HepG2 (cell line): ENCODE results near the gene HOXC11. TPM values are rescaled to one million over a fixed set of nuclear protein-coding genes. Genes with fewer than 3 reads are reported as not detected.

Source experiments
- ATAC-seq: fragments of 200-7000 bp; cut with Tn5 transposase; 3 replicates; pipeline ENCODE4 v1.9.1; 2020; ENCODE audit warnings: mild to moderate bottlenecking, moderate library complexity
- BruUV-seq: library from RNA; stranded (reverse); fragments of 400-500 nt; replicated peaks from 2 replicates; lab custom pipeline; 2021; lab: Mats Ljungman, UMichigan
- CTCF ChIA-PET: fragments of 300-600 bp; formaldehyde crosslinking; extraction: SDS; loops from one replicate; lab custom pipeline; 2021; ENCODE audit warnings: low total read pairs, inconsistent platforms, low intra/inter-chr PET ratio; lab: Yijun Ruan, JAX
- POLR2A ChIA-PET: fragments of 350-600 bp; sonication (Branson Sonifier 250); formaldehyde crosslinking; loops from one replicate; lab custom pipeline; 2020; ENCODE audit warnings: antibody characterized with exemption, inconsistent platforms; lab: Yijun Ruan, JAX
- DNase-seq: peaks from one replicate; pipeline ENCODE4 v3.0.0-alpha.2; 2015; ENCODE audit warnings: low spot score
- FAIRE-seq: peaks from 3 replicates; lab custom pipeline; 2011; peaks lifted over from hg19 to GRCh38; lab: Jason Lieb, UNC
- H2AFZ ChIP-seq: one replicate; pipeline ENCODE4 v1.6.1; 2011; ENCODE audit warnings: low read length, inconsistent platforms
- H3K27ac ChIP-seq: fragments of 300-600 bp; 3 replicates; pipeline ENCODE4 v1.8.0; 2011; ENCODE audit warnings: mixed run types, mild to moderate bottlenecking, mixed read lengths, low read length, inconsistent platforms; ENCODE audit not compliant: insufficient read depth; ENCODE audit errors: extremely low read length
- H3K27me3 ChIP-seq, 2 experiments: fragments of 200-600 bp in 1 of 2; 2 replicates in 1 of 2; 3 replicates in 1 of 2; pipeline versions ENCODE4 v1.6.0 to v1.8.0; 2011; ENCODE audit warnings: low read length in 2 of 2, mild to moderate bottlenecking in 2 of 2, moderate library complexity in 2 of 2, inconsistent platforms in 1 of 2; ENCODE audit not compliant: insufficient read depth in 2 of 2, control insufficient read depth in 1 of 2
- H3K36me3 ChIP-seq, 2 experiments: fragments of 200-600 bp in 1 of 2; replicated peaks in 1 of 2; 2 replicates in 1 of 2; 3 replicates in 1 of 2; pipeline versions ENCODE4 v1.5.1 to v1.8.0; 2011; ENCODE audit warnings: low read length in 2 of 2, inconsistent platforms in 1 of 2; ENCODE audit not compliant: insufficient read depth in 2 of 2, control insufficient read depth in 1 of 2
- H3K4me1 ChIP-seq: 2 replicates; pipeline ENCODE4 v1.5.1; 2012; ENCODE audit warnings: low read length, inconsistent platforms; ENCODE audit not compliant: insufficient read depth
- H3K4me2 ChIP-seq: 2 replicates; pipeline ENCODE4 v1.6.0; 2011; ENCODE audit warnings: low read depth, low read length, inconsistent platforms
- H3K4me3 ChIP-seq, 3 experiments: fragments of 200-600 bp in 1 of 3; sonication (generic), shearing (Covaris generic) in 1 of 3; replicated peaks in 1 of 3; 2 replicates each; pipeline ENCODE4 v1.5.1; 2011 to 2016; ENCODE audit warnings: low read length in 3 of 3, inconsistent platforms in 2 of 3, low read depth in 2 of 3, mild to moderate bottlenecking in 2 of 3, control low read depth in 1 of 3, mixed read lengths in 1 of 3; ENCODE audit not compliant: insufficient read depth in 1 of 3
- H3K79me2 ChIP-seq: one replicate; pipeline ENCODE4 v1.6.1; 2011; ENCODE audit warnings: low read length, inconsistent platforms; ENCODE audit not compliant: insufficient read depth
- H3K9ac ChIP-seq: 2 replicates; pipeline ENCODE4 v1.6.0; 2011; ENCODE audit warnings: mild to moderate bottlenecking, low read depth, low read length, inconsistent platforms; ENCODE audit not compliant: insufficient read depth
- H3K9me3 ChIP-seq: 2 replicates; pipeline ENCODE4 v1.5.1; 2012; ENCODE audit warnings: mild to moderate bottlenecking, low read length
- H4K20me1 ChIP-seq: 2 replicates; pipeline ENCODE4 v1.6.0; 2011; ENCODE audit warnings: inconsistent platforms, mild to moderate bottlenecking, low read length, moderate library complexity; ENCODE audit not compliant: insufficient read depth
- FOXA1 ChIP-seq, 2 experiments: fragments of 450-650 bp in 1 of 2; sonication (generic) in 1 of 2; formaldehyde crosslinking in 1 of 2; IDR thresholded peaks; 2 replicates each; pipeline versions ENCODE4 v1.4.0 to v1.6.1; 2016 to 2020; ENCODE audit warnings: missing genetic modification reagents in 1 of 2
- FOXP1 ChIP-seq, 2 experiments: fragments of 450-650 bp in 1 of 2; IDR thresholded peaks; 2 replicates each; pipeline ENCODE4 v1.6.1; 2017 to 2018; ENCODE audit warnings: antibody characterized with exemption in 1 of 2
- RAD51 ChIP-seq: fragments of 450-650 bp; IDR thresholded peaks from 2 replicates; pipeline ENCODE4 v1.6.1; 2016; ENCODE audit warnings: borderline replicate concordance
- WGBS: methylation state at CpG from one replicate; pipeline ENCODE4 v1.1.6; 2017; ENCODE audit warnings: low lambda C conversion rate; 5-methylcytosine and 5-hydroxymethylcytosine counted together
- in situ Hi-C: cut with HindIII; loops from 2 replicates; pipeline ENCODE4 v1.10.0; 2017; ENCODE audit warnings: low pct_unique_long_range_greater_than_20kb; ENCODE audit not compliant: extremely low pct_ligation_motif_present
- intact Hi-C: fragments of 100-400 bp; cut with micrococcal nuclease; formaldehyde crosslinking; loops from one replicate; pipeline ENCODE4 v1.10.0; 2022; ENCODE audit not compliant: unreplicated experiment
- polyA plus RNA-seq, 8 experiments: library from polyadenylated mRNA; depleted of rRNA in 3 of 8; stranded (reverse) in 7 of 8; unstranded in 1 of 8; fragments of >200 nt; fragmentation: Illumina TruSeq in 4 of 8; extraction: Trizol in 4 of 8; gene quantifications; 2 replicates each; pipeline versions ENCODE4 v1.2.1 to v1.2.3, GENCODE V29; 2011 to 2016; ENCODE audit warnings: low read depth in 4 of 8, missing spikeins in 1 of 8, mixed read lengths in 1 of 8; ENCODE audit not compliant: insufficient read depth in 1 of 8
- total RNA-seq, 5 experiments: library from RNA; depleted of rRNA; stranded (reverse); fragments of >200 nt; fragmentation: Illumina TruSeq; extraction: Trizol; gene quantifications; 2 replicates each; pipeline ENCODE4 v1.2.3, GENCODE V29; 2016; ENCODE audit warnings: low read depth in 1 of 5
- TF ChIP-seq, protein P1 (sequence below): sonication (generic); formaldehyde crosslinking; IDR thresholded peaks from 2 replicates; pipeline ENCODE4 v1.4.0; 2020; ENCODE audit warnings: missing genetic modification reagents
- TF ChIP-seq, protein P2 (sequence below): sonication (generic); formaldehyde crosslinking; IDR thresholded peaks from 2 replicates; pipeline ENCODE4 v1.5.0; 2020; ENCODE audit warnings: mild to moderate bottlenecking, missing genetic modification reagents

Gene HOXC11
- total and polyA plus RNA-seq, 2 of the 13 experiments (the other 11 are each of a cell fraction or from before 2014, with no cell fraction given): not detected

- no peak overlapping the region for H3K4me3 ChIP-seq
- ChIA-PET CTCF (no interaction called here), POLR2A (no interaction called here)
- no peak for DNase-seq
- 10% methylated on average over 12 of the region's 16 CpGs for WGBS
- no TSS peak for BruUV-seq
- no peaks in the 10 kb centered on the region for H3K79me2 ChIP-seq
- H3K27me3 ChIP-seq: peaks cover 0 to 58% of the 10 kb centered on the region in 2 experiments; a peak in 3 of 5 replicates
- FAIRE-seq: no peak
- H3K27ac ChIP-seq: no peak overlapping the region
- TF ChIP-seq FOXP1 (IDR thresholded peaks at IDR 0.05): no peak
- 0 out of 2 replicates have a peak, but pooled peaks have one; percentile 17 for TF ChIP-seq FOXP1 (CRISPR knock-in tag; IDR thresholded peaks at IDR 0.05)
- TF ChIP-seq, protein P1, sequence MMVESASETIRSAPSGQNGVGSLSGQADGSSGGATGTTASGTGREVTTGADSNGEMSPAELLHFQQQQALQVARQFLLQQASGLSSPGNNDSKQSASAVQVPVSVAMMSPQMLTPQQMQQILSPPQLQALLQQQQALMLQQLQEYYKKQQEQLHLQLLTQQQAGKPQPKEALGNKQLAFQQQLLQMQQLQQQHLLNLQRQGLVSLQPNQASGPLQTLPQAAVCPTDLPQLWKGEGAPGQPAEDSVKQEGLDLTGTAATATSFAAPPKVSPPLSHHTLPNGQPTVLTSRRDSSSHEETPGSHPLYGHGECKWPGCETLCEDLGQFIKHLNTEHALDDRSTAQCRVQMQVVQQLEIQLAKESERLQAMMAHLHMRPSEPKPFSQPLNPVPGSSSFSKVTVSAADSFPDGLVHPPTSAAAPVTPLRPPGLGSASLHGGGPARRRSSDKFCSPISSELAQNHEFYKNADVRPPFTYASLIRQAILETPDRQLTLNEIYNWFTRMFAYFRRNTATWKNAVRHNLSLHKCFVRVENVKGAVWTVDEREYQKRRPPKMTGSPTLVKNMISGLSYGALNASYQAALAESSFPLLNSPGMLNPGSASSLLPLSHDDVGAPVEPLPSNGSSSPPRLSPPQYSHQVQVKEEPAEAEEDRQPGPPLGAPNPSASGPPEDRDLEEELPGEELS: peak; percentile 44; the same call in 1 of the 2 replicates
- TF ChIP-seq RAD51: no peak
- TF ChIP-seq, protein P2, sequence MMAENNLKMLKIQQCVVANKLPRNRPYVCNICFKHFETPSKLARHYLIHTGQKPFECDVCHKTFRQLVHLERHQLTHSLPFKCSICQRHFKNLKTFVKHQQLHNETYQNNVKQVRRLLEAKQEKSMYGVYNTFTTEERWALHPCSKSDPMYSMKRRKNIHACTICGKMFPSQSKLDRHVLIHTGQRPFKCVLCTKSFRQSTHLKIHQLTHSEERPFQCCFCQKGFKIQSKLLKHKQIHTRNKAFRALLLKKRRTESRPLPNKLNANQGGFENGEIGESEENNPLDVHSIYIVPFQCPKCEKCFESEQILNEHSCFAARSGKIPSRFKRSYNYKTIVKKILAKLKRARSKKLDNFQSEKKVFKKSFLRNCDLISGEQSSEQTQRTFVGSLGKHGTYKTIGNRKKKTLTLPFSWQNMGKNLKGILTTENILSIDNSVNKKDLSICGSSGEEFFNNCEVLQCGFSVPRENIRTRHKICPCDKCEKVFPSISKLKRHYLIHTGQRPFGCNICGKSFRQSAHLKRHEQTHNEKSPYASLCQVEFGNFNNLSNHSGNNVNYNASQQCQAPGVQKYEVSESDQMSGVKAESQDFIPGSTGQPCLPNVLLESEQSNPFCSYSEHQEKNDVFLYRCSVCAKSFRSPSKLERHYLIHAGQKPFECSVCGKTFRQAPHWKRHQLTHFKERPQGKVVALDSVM (CRISPR knock-in tag): no peak
- TF ChIP-seq FOXA1 (IDR thresholded peaks at IDR 0.05): no peak
- 0 out of 2 replicates have a peak, but pooled peaks have one; percentile 4 for TF ChIP-seq FOXA1 (CRISPR knock-in tag; IDR thresholded peaks at IDR 0.05)
- no peak overlapping the region for H2AFZ ChIP-seq
- H3K36me3 ChIP-seq: no peaks in the 10 kb centered on the region
- no peaks in the 10 kb centered on the region for H3K9me3 ChIP-seq
- H4K20me1 ChIP-seq: no peaks in the 10 kb centered on the region
- in situ Hi-C loops (no loop called here), intact Hi-C loops (no loop called here)
- H3K4me1 ChIP-seq: peaks cover 5% of the 10 kb centered on the region; the same call in 1 of the 2 replicates
- ATAC-seq: no peak
- no peak overlapping the region for H3K4me2 ChIP-seq
- no peak overlapping the region for H3K9ac ChIP-seq
Measured at GRCh38 chr12:54021432-54022013, 48.6 kb downstream of the HOXC11 start.
